Measurements from ENCODE around the gene MBP.
A peak's percentile ranks its signal among the peaks of the same experiment; 100 is the strongest.

Gene MBP

GRCh38 chr18:76977684-76978232 lies 154.8 kb downstream of the MBP start:
- no peak for TF ChIP-seq FOXM1 (IDR thresholded peaks at IDR 0.05; ENCODE audit: borderline replicate concordance, low read depth)
- TF ChIP-seq, protein P1, sequence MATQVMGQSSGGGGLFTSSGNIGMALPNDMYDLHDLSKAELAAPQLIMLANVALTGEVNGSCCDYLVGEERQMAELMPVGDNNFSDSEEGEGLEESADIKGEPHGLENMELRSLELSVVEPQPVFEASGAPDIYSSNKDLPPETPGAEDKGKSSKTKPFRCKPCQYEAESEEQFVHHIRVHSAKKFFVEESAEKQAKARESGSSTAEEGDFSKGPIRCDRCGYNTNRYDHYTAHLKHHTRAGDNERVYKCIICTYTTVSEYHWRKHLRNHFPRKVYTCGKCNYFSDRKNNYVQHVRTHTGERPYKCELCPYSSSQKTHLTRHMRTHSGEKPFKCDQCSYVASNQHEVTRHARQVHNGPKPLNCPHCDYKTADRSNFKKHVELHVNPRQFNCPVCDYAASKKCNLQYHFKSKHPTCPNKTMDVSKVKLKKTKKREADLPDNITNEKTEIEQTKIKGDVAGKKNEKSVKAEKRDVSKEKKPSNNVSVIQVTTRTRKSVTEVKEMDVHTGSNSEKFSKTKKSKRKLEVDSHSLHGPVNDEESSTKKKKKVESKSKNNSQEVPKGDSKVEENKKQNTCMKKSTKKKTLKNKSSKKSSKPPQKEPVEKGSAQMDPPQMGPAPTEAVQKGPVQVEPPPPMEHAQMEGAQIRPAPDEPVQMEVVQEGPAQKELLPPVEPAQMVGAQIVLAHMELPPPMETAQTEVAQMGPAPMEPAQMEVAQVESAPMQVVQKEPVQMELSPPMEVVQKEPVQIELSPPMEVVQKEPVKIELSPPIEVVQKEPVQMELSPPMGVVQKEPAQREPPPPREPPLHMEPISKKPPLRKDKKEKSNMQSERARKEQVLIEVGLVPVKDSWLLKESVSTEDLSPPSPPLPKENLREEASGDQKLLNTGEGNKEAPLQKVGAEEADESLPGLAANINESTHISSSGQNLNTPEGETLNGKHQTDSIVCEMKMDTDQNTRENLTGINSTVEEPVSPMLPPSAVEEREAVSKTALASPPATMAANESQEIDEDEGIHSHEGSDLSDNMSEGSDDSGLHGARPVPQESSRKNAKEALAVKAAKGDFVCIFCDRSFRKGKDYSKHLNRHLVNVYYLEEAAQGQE (IDR thresholded peaks at IDR 0.05; ENCODE audit: low read depth), result no peak
- no peak for TF ChIP-seq EP300 (IDR thresholded peaks at IDR 0.05; ENCODE audit: borderline replicate concordance)
- TF ChIP-seq ZBTB7A (IDR thresholded peaks at IDR 0.05; ENCODE audit: low read depth), result no peak
- TF ChIP-seq NFIC (IDR thresholded peaks at IDR 0.05), result no peak
- TF ChIP-seq CREB1 (IDR thresholded peaks at IDR 0.05; ENCODE audit: low read depth), result no peak
- no peak for TF ChIP-seq EGR1 (IDR thresholded peaks at IDR 0.05)
- no peak for TF ChIP-seq RAD21 (IDR thresholded peaks at IDR 0.05; ENCODE audit: low read depth)
- TF ChIP-seq, protein P2, sequence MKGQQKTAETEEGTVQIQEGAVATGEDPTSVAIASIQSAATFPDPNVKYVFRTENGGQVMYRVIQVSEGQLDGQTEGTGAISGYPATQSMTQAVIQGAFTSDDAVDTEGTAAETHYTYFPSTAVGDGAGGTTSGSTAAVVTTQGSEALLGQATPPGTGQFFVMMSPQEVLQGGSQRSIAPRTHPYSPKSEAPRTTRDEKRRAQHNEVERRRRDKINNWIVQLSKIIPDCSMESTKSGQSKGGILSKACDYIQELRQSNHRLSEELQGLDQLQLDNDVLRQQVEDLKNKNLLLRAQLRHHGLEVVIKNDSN (IDR thresholded peaks at IDR 0.05), result no peak
- TF ChIP-seq, protein P3, sequence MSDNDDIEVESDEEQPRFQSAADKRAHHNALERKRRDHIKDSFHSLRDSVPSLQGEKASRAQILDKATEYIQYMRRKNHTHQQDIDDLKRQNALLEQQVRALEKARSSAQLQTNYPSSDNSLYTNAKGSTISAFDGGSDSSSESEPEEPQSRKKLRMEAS (IDR thresholded peaks at IDR 0.05), result no peak
- TF ChIP-seq YY1 (IDR thresholded peaks at IDR 0.05; ENCODE audit: low read depth), result no peak
- no peak for TF ChIP-seq TEAD4 (IDR thresholded peaks at IDR 0.05)
- TF ChIP-seq TAF1 (IDR thresholded peaks at IDR 0.05; ENCODE audit: low read depth), result no peak
- TF ChIP-seq TCF12 (IDR thresholded peaks at IDR 0.05; ENCODE audit: low read depth), result no peak
- no peak for TF ChIP-seq CEBPB (IDR thresholded peaks at IDR 0.05)

DNA sequence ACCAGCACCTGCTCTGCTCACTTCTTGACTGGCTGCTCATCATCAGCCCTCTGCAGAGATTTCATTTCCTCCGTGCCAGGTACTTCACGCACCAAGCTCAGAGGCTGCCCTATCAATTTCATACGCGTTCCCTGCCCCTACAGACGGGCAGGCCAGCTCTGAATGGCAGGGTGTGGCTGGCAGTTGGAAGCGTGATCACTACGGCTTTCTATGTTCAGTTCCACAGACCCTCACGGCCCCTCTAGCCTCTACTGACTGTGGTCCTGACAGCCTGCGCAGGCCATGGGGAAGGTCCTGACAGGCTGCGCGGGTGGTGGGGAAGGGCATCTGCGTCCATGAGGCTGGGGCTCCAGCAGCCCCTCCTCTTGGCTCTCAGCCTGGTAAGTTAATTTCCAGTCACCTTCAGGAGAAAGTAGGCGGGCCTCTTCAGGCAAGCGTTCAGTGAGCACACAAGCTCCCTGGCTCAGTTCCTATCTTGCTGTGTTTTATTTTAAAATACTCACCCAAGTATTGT lies 155.4 kb downstream of the MBP start:
- peak; percentile 5; the same call in 1 of the 2 replicates for TF ChIP-seq YY1 (IDR thresholded peaks at IDR 0.05; ENCODE audit: low read depth)
- no peak for TF ChIP-seq FOXM1 (IDR thresholded peaks at IDR 0.05; ENCODE audit: borderline replicate concordance, low read depth)
- TF ChIP-seq RAD21 (IDR thresholded peaks at IDR 0.05; ENCODE audit: low read depth), result no peak
- TF ChIP-seq NFIC (IDR thresholded peaks at IDR 0.05), result peak; percentile 63
- TF ChIP-seq CEBPB (IDR thresholded peaks at IDR 0.05), result no peak
- TF ChIP-seq, protein P1 (IDR thresholded peaks at IDR 0.05; ENCODE audit: low read depth), result no peak
- TF ChIP-seq, protein P2 (IDR thresholded peaks at IDR 0.05), result no peak
- TF ChIP-seq ZBTB7A (IDR thresholded peaks at IDR 0.05; ENCODE audit: low read depth), result peak; percentile 92
- peak; percentile 16; the same call in 1 of the 2 replicates for TF ChIP-seq TCF12 (IDR thresholded peaks at IDR 0.05; ENCODE audit: low read depth)
- no peak for TF ChIP-seq EGR1 (IDR thresholded peaks at IDR 0.05)
- no peak for TF ChIP-seq TEAD4 (IDR thresholded peaks at IDR 0.05)
- TF ChIP-seq, protein P3 (IDR thresholded peaks at IDR 0.05), result no peak
- TF ChIP-seq CREB1 (IDR thresholded peaks at IDR 0.05; ENCODE audit: low read depth), result no peak
- no peak for TF ChIP-seq TAF1 (IDR thresholded peaks at IDR 0.05; ENCODE audit: low read depth)
- TF ChIP-seq EP300 (IDR thresholded peaks at IDR 0.05; ENCODE audit: borderline replicate concordance), result no peak

GRCh38 chr18:76975577-76976110 lies 156.9 kb downstream of the MBP start:
- TF ChIP-seq YY1 (IDR thresholded peaks at IDR 0.05; ENCODE audit: low read depth) (no peak), NFIC (IDR thresholded peaks at IDR 0.05) (no peak), CEBPB (IDR thresholded peaks at IDR 0.05) (no peak), CREB1 (IDR thresholded peaks at IDR 0.05; ENCODE audit: low read depth) (no peak), FOXM1 (IDR thresholded peaks at IDR 0.05; ENCODE audit: borderline replicate concordance, low read depth) (no peak), EGR1 (IDR thresholded peaks at IDR 0.05) (no peak), TAF1 (IDR thresholded peaks at IDR 0.05; ENCODE audit: low read depth) (no peak), TCF12 (IDR thresholded peaks at IDR 0.05; ENCODE audit: low read depth) (no peak), EP300 (IDR thresholded peaks at IDR 0.05; ENCODE audit: borderline replicate concordance) (no peak), TEAD4 (IDR thresholded peaks at IDR 0.05) (no peak), RAD21 (IDR thresholded peaks at IDR 0.05; ENCODE audit: low read depth) (no peak), ZBTB7A (IDR thresholded peaks at IDR 0.05; ENCODE audit: low read depth) (no peak)
- TF ChIP-seq, protein P1 (IDR thresholded peaks at IDR 0.05; ENCODE audit: low read depth), result no peak
- TF ChIP-seq, protein P3 (IDR thresholded peaks at IDR 0.05), result no peak
- TF ChIP-seq, protein P2 (IDR thresholded peaks at IDR 0.05), result no peak
